H1 (cell line): ENCODE measurements around the gene TNFSF4. TPM values are rescaled to one million over a fixed set of nuclear protein-coding genes. Genes with fewer than 3 reads are reported as not detected.

ENCODE experiments used
- CTCF ChIA-PET: fragments of 300-600 bp; sonication (Branson Sonifier 250); formaldehyde crosslinking; loops from one replicate; lab custom pipeline; 2021; ENCODE audit not compliant: partially characterized antibody; lab: Charles Lee
- POLR2A ChIA-PET: fragments of 300-600 bp; sonication (Branson Sonifier 250); formaldehyde crosslinking; loops from one replicate; lab custom pipeline; 2021; ENCODE audit warnings: inconsistent platforms; ENCODE audit not compliant: partially characterized antibody; lab: Charles Lee
- DNase-seq, 2 experiments: peaks; one replicate each; pipeline versions ENCODE4 v3.0.0 to v3.0.0-alpha.2; 2010 to 2022; ENCODE audit warnings: low spot score in 2 of 2, low read depth in 1 of 2, mixed read lengths in 1 of 2
- FAIRE-seq: peaks from 2 replicates; lab custom pipeline; 2011; peaks lifted over from hg19 to GRCh38; lab: Jason Lieb, UNC
- H2AFZ ChIP-seq: 2 replicates; pipeline ENCODE4 v1.8.1; 2012; ENCODE audit warnings: low read length, inconsistent platforms
- H2AK5ac ChIP-seq: 2 replicates; pipeline ENCODE4 v1.6.1; 2013; ENCODE audit warnings: low read depth, low read length
- H2BK120ac ChIP-seq: replicated peaks from 2 replicates; pipeline ENCODE3; 2013; ENCODE audit warnings: low read depth, low read length, inconsistent platforms
- H2BK12ac ChIP-seq: 2 replicates; pipeline ENCODE4 v1.6.1; 2013; ENCODE audit warnings: low read depth, low read length
- H2BK15ac ChIP-seq: 2 replicates; pipeline ENCODE4 v1.6.1; 2013; ENCODE audit warnings: low read length
- H2BK20ac ChIP-seq: 2 replicates; pipeline ENCODE4 v1.6.1; 2013; ENCODE audit warnings: low read length
- H2BK5ac ChIP-seq: 2 replicates; pipeline ENCODE4 v1.6.1; 2013; ENCODE audit warnings: low read depth, low read length
- H3K14ac ChIP-seq: 2 replicates; pipeline ENCODE4 v1.6.1; 2013; ENCODE audit warnings: inconsistent platforms; ENCODE audit not compliant: insufficient read length
- H3K18ac ChIP-seq: 2 replicates; pipeline ENCODE4 v1.6.1; 2013; ENCODE audit warnings: low read length; ENCODE audit errors: extremely low read depth
- H3K23ac ChIP-seq: 2 replicates; pipeline ENCODE4 v1.6.1; 2013; ENCODE audit warnings: inconsistent platforms; ENCODE audit not compliant: insufficient read length
- H3K23me2 ChIP-seq: 2 replicates; pipeline ENCODE4 v1.6.1; 2013; ENCODE audit warnings: low read depth, low read length
- H3K27ac ChIP-seq: 2 replicates; pipeline ENCODE4 v1.6.1; 2011; ENCODE audit warnings: low read depth, low read length, inconsistent platforms
- H3K27me3 ChIP-seq, 4 experiments: replicated peaks in 1 of 4; 1 replicate in 1 of 4; 2 replicates in 3 of 4; pipeline versions ENCODE4 v1.6.1 to v1.8.1; 2011 to 2013; ENCODE audit warnings: low read length in 3 of 4, mild to moderate bottlenecking in 3 of 4, inconsistent platforms in 2 of 4, mixed read lengths in 2 of 4, moderate library complexity in 1 of 4; ENCODE audit not compliant: control insufficient read depth in 3 of 4, insufficient read depth in 3 of 4; ENCODE audit errors: extremely low read depth in 1 of 4
- H3K36me3 ChIP-seq, 4 experiments: 2 replicates each; pipeline versions ENCODE4 v1.6.1 to v1.8.1; 2011 to 2013; ENCODE audit warnings: mild to moderate bottlenecking in 4 of 4, low read length in 3 of 4, moderate library complexity in 2 of 4, control low read depth in 1 of 4, inconsistent platforms in 1 of 4; ENCODE audit not compliant: insufficient read depth in 4 of 4, control insufficient read depth in 2 of 4
- H3K4ac ChIP-seq: replicated peaks from 2 replicates; pipeline ENCODE3; 2013; ENCODE audit warnings: low read length, low read depth, mixed read lengths, inconsistent platforms; ENCODE audit not compliant: insufficient read length
- H3K4me1 ChIP-seq, 4 experiments: replicated peaks in 1 of 4; 1 replicate in 1 of 4; 2 replicates in 3 of 4; pipeline versions ENCODE4 v1.6.1 to v1.8.1; 2011 to 2013; ENCODE audit warnings: low read length in 3 of 4, inconsistent platforms in 2 of 4, mixed read lengths in 1 of 4; ENCODE audit not compliant: insufficient read depth in 4 of 4, control insufficient read depth in 3 of 4
- H3K4me2 ChIP-seq, 2 experiments: 2 replicates each; pipeline versions ENCODE4 v1.6.1 to v1.8.1; 2011 to 2013; ENCODE audit warnings: low read depth in 2 of 2, low read length in 2 of 2, control low read depth in 1 of 2, inconsistent platforms in 1 of 2, mild to moderate bottlenecking in 1 of 2; ENCODE audit not compliant: insufficient read depth in 1 of 2
- H3K4me3 ChIP-seq, 4 experiments: fragments of 200-600, 300-600 bp in 1 of 4; sonication (generic), shearing (Covaris generic), sonication (Bioruptor Twin) in 1 of 4; 2 replicates each; pipeline versions ENCODE4 v1.5.1 to v1.8.1; 2011 to 2016; ENCODE audit warnings: low read length in 4 of 4, low read depth in 3 of 4, control low read depth in 2 of 4, inconsistent platforms in 2 of 4, mild to moderate bottlenecking in 2 of 4, mixed read lengths in 1 of 4, moderate library complexity in 1 of 4; ENCODE audit not compliant: insufficient read depth in 2 of 4; ENCODE audit errors: extremely low read depth in 1 of 4
- H3K56ac ChIP-seq: replicated peaks from 2 replicates; pipeline ENCODE3; 2013; ENCODE audit warnings: low read depth, mild to moderate bottlenecking, mixed read lengths, low read length, inconsistent platforms; ENCODE audit not compliant: insufficient read length
- H3K79me1 ChIP-seq: 2 replicates; pipeline ENCODE4 v1.6.1; 2013; ENCODE audit warnings: low read depth, low read length, control low read depth
- H3K79me2 ChIP-seq, 2 experiments: 2 replicates each; pipeline versions ENCODE4 v1.6.1 to v1.8.1; 2012 to 2013; ENCODE audit warnings: low read length in 2 of 2, mild to moderate bottlenecking in 2 of 2, inconsistent platforms in 1 of 2; ENCODE audit not compliant: insufficient read depth in 2 of 2, control insufficient read depth in 1 of 2
- H3K9ac ChIP-seq, 4 experiments: replicated peaks in 1 of 4; 1 replicate in 1 of 4; 2 replicates in 3 of 4; pipeline versions ENCODE4 v1.6.1 to v1.8.1; 2011 to 2013; ENCODE audit warnings: low read depth in 3 of 4, low read length in 3 of 4, control low read depth in 2 of 4, mild to moderate bottlenecking in 2 of 4, moderate library complexity in 2 of 4, inconsistent platforms in 1 of 4; ENCODE audit errors: extremely low read depth in 1 of 4
- H3K9me3 ChIP-seq, 2 experiments: 2 replicates each; pipeline versions ENCODE4 v1.6.1 to v1.8.1; 2012 to 2013; ENCODE audit warnings: mild to moderate bottlenecking in 2 of 2, moderate library complexity in 2 of 2, control low read depth in 1 of 2, inconsistent platforms in 1 of 2, low read depth in 1 of 2, low read length in 1 of 2, mixed read lengths in 1 of 2; ENCODE audit not compliant: insufficient read depth in 2 of 2
- H4K20me1 ChIP-seq, 2 experiments: replicated peaks in 1 of 2; 2 replicates each; pipeline versions ENCODE3 to v1.8.1; 2011 to 2013; ENCODE audit warnings: inconsistent platforms in 2 of 2, low read length in 2 of 2, mild to moderate bottlenecking in 1 of 2; ENCODE audit not compliant: insufficient read depth in 2 of 2, control insufficient read depth in 1 of 2
- H4K5ac ChIP-seq: 2 replicates; pipeline ENCODE4 v1.6.1; 2013; ENCODE audit warnings: low read length, low read depth, mixed read lengths, inconsistent platforms; ENCODE audit not compliant: insufficient read length
- H4K8ac ChIP-seq: 2 replicates; pipeline ENCODE4 v1.8.0; 2013; ENCODE audit warnings: mild to moderate bottlenecking, moderate library complexity, low read length, inconsistent platforms; ENCODE audit not compliant: insufficient read depth; ENCODE audit errors: extremely low read depth
- H4K91ac ChIP-seq: replicated peaks from 2 replicates; pipeline ENCODE3; 2013; ENCODE audit warnings: low read length, mixed read lengths, inconsistent platforms; ENCODE audit not compliant: insufficient read length
- WGBS, 2 experiments: shearing (Covaris generic) in 1 of 2; methylation state at CpG; one replicate each; pipeline versions ENCODE4 v1.1.6 to v1.1.7; 2013 to 2015; ENCODE audit warnings: low lambda C conversion rate in 2 of 2, mixed read lengths in 2 of 2, inconsistent platforms in 1 of 2, low coverage in 1 of 2, missing lambda C conversion rate in 1 of 2; ENCODE audit not compliant: insufficient replicate concordance in 2 of 2, insufficient coverage in 1 of 2, insufficient read length in 1 of 2; ENCODE audit errors: extremely low coverage in 1 of 2, missing lambda C conversion rate in 1 of 2; 5-methylcytosine and 5-hydroxymethylcytosine counted together
- polyA plus RNA-seq, 7 experiments: library from polyadenylated mRNA; depleted of rRNA in 3 of 7; stranded (reverse) in 5 of 7; unstranded in 2 of 7; fragments of >200 nt in 5 of 7; fragments of 200-250 nt in 2 of 7; gene quantifications; 1 replicate in 5 of 7; 2 replicates in 1 of 7; 4 replicates in 1 of 7; pipeline versions ENCODE4 v1.2.1 to v1.2.3, GENCODE V29; 2011 to 2013; ENCODE audit warnings: missing spikeins in 2 of 7, mixed read lengths in 2 of 7
- total RNA-seq: library from RNA; stranded (reverse); fragmentation: NEBNext Ultra II Directional; extraction: Animal tissue kit (Norgen Biotek cat#: 25700); gene quantifications from 2 replicates; pipeline ENCODE4 v1.2.1, GENCODE V29; 2021

TNFSF4 gene
- total and polyA plus RNA-seq, 2 of the 8 experiments (the other 6 are each of a cell fraction or from before 2014, with no cell fraction given): 0.54 to 0.63 TPM

DNA sequence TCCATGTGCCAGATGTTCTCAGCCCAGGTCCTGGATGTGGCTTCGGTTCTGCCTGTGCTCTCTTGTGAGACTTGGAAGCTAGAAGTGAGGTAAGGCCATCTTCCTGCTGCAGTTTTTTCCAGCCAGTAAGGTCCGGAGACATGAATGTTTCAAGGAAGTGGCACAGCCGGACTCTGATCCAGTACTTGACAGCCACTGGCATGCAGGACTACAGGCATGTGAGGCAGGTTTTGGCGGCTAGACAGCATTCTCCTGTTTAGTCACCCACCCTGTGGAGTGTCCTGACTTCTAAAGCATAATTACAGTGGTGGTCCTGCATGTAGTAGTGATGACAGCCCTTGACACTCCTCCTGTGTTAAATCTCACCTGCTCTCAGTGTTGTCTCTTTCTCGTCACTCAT is 72.3 kb downstream of the TNFSF4 start:
- peak overlapping the region; percentile 17; the same call in 1 of the 2 replicates for H2AFZ ChIP-seq
- POLR2A ChIA-PET: no interaction called here
- no peak for DNase-seq
- no peak overlapping the region for H3K14ac ChIP-seq
- CTCF ChIA-PET: no interaction called here
- FAIRE-seq: no peak
- H3K9me3 ChIP-seq: no peaks in the 10 kb centered on the region
- no peak overlapping the region for H3K23ac ChIP-seq
- H3K27me3 ChIP-seq: no peaks in the 10 kb centered on the region
- no peaks in the 10 kb centered on the region for H3K79me2 ChIP-seq
- no peak overlapping the region for H4K5ac ChIP-seq
- no peak overlapping the region for H2BK5ac ChIP-seq
- no peak overlapping the region for H2BK120ac ChIP-seq
- no peak overlapping the region for H4K91ac ChIP-seq
- H3K18ac ChIP-seq: no peak overlapping the region
- H4K8ac ChIP-seq: no peak overlapping the region
- H2BK20ac ChIP-seq: no peak overlapping the region
- no peak overlapping the region for H3K27ac ChIP-seq
- 79% methylated on average over 5 of the region's 5 CpGs; no CpG with 5 or more reads in 1 of the 2 experiments for WGBS, 2 experiments
- H3K4ac ChIP-seq: no peak overlapping the region
- H4K20me1 ChIP-seq: no peaks in the 10 kb centered on the region
- no peak overlapping the region for H3K4me3 ChIP-seq
- H2BK12ac ChIP-seq: no peak overlapping the region
- H3K79me1 ChIP-seq: no peaks in the 10 kb centered on the region
- H3K56ac ChIP-seq: no peak overlapping the region
- no peaks in the 10 kb centered on the region for H3K4me1 ChIP-seq
- H3K9ac ChIP-seq: no peak overlapping the region; a peak in 1 of 7 replicates
- 0 out of 2 replicates have a peak overlapping the region, but pooled peaks have one; percentile 11 for H2BK15ac ChIP-seq
- H3K4me2 ChIP-seq: no peak overlapping the region
- H2AK5ac ChIP-seq: no peak overlapping the region
- no peaks in the 10 kb centered on the region for H3K36me3 ChIP-seq
- H3K23me2 ChIP-seq: no peaks in the 10 kb centered on the region
